Prostate gland (tissue), 2 donors: ENCODE measurements around the gene MECR.
"Not testable (repeated sequence)": the region's sequence is repeated elsewhere in the genome, so short reads cannot be mapped to it uniquely, and the experiment has no call there.

Experiments used
- POLR2A ChIP-seq: fragments of 450-650 bp; IDR thresholded peaks from one replicate; pipeline ENCODE4 v1.6.1; 2016; ENCODE audit warnings: antibody characterized with exemption, mild to moderate bottlenecking
- POLR2AphosphoS5 ChIP-seq: sonication (generic); formaldehyde crosslinking; IDR thresholded peaks from one replicate; pipeline ENCODE4 v1.6.1; 2017; ENCODE audit warnings: antibody characterized with exemption
- TF ChIP-seq, protein P1 (sequence below), 4 experiments: fragments of 200-600 bp in 2 of 4; fragments of 450-650 bp in 2 of 4; sonication (generic) in 2 of 4; IDR thresholded peaks; 1 replicate in 3 of 4; 2 replicates in 1 of 4; pipeline ENCODE4 v1.5.1; 2016 to 2019; ENCODE audit warnings: antibody characterized with exemption in 4 of 4, mild to moderate bottlenecking in 2 of 4, moderate library complexity in 2 of 4

DNA sequence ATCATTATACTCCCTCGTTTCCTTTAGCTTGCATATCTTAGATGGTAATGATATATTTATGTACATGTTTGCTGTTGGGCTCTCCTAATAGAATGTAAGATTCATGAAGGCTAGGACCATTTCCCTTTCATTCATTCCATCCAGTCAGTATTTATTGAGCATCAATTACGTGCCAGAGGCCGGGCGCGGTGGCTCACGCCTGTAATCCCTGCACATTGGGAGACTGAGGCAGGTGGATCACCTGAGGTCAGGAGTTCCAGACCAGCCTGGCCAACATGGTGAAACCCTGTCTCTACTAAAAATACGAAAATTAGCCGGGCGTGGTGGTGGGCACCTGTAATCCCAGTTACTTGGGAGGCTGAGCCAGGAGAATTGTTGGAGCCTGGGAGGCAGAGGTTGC, 4.1 kb upstream of the MECR start:
- TF ChIP-seq, protein P1, sequence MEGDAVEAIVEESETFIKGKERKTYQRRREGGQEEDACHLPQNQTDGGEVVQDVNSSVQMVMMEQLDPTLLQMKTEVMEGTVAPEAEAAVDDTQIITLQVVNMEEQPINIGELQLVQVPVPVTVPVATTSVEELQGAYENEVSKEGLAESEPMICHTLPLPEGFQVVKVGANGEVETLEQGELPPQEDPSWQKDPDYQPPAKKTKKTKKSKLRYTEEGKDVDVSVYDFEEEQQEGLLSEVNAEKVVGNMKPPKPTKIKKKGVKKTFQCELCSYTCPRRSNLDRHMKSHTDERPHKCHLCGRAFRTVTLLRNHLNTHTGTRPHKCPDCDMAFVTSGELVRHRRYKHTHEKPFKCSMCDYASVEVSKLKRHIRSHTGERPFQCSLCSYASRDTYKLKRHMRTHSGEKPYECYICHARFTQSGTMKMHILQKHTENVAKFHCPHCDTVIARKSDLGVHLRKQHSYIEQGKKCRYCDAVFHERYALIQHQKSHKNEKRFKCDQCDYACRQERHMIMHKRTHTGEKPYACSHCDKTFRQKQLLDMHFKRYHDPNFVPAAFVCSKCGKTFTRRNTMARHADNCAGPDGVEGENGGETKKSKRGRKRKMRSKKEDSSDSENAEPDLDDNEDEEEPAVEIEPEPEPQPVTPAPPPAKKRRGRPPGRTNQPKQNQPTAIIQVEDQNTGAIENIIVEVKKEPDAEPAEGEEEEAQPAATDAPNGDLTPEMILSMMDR (IDR thresholded peaks at IDR 0.05) = not testable (repeated sequence)
- TF ChIP-seq POLR2A, POLR2AphosphoS5: not testable (repeated sequence)
